Activated CD4-positive, alpha-beta T cell treated with anti-CD3 and anti-CD28 coated beads for 36 hours (primary cell): ENCODE measurements around the gene PRIMA1. TPM values are rescaled to one million over a fixed set of nuclear protein-coding genes. Genes with fewer than 3 reads are reported as not detected.

Experiments used
- ATAC-seq: fragments of 200-7000 bp; cut with Tn5 transposase; one replicate; pipeline ENCODE4 v1.10.0; 2021; ENCODE audit warnings: mild to moderate bottlenecking, moderate library complexity
- CTCF ChIA-PET: fragments of 350-600 bp; sonication (Branson Sonifier 250); formaldehyde crosslinking; loops from one replicate; lab custom pipeline; 2021; ENCODE audit warnings: antibody characterized with exemption; lab: Charles Lee
- POLR2A ChIA-PET: fragments of 350-600 bp; sonication (Branson Sonifier 250); formaldehyde crosslinking; loops from one replicate; lab custom pipeline; 2021; ENCODE audit warnings: antibody characterized with exemption, inconsistent platforms; lab: Charles Lee
- DNase-seq: peaks from one replicate; pipeline ENCODE4 v3.0.0-alpha.2; 2020
- H3K27ac Mint-ChIP-seq: one replicate; pipeline ENCODE4 v1.8.0; 2021; ENCODE audit warnings: mixed read lengths
- H3K27me3 Mint-ChIP-seq: one replicate; pipeline ENCODE4 v1.8.0; 2021; ENCODE audit warnings: mixed read lengths
- H3K36me3 Mint-ChIP-seq: one replicate; pipeline ENCODE4 v1.8.0; 2021; ENCODE audit warnings: low read depth, mixed read lengths
- H3K4me1 Mint-ChIP-seq: one replicate; pipeline ENCODE4 v1.8.0; 2021; ENCODE audit warnings: mixed read lengths
- H3K4me3 Mint-ChIP-seq: one replicate; pipeline ENCODE4 v1.8.0; 2021; ENCODE audit warnings: mild to moderate bottlenecking, moderate library complexity, mixed read lengths
- H3K9me3 Mint-ChIP-seq: one replicate; pipeline ENCODE4 v1.8.0; 2021; ENCODE audit warnings: low read depth, mixed read lengths
- intact Hi-C, 2 experiments: fragments of 100-400 bp; cut with DNase I in 1 of 2; cut with micrococcal nuclease in 1 of 2; formaldehyde crosslinking; loops; one replicate each; pipeline versions ENCODE4 v1.14.2 to v1.15.1; 2022 to 2024; cut with DNase I, micrococcal nuclease
- total RNA-seq, 2 experiments: library from RNA; stranded (reverse); gene quantifications; one replicate each; pipeline ENCODE4 v1.2.3, GENCODE V29; 2021

PRIMA1 gene
- total RNA-seq, 2 experiments from 2014 or later = not detected

GRCh38 chr14:93715279-93715927, 72.9 kb downstream of the PRIMA1 start:
- ChIA-PET POLR2A (no interaction called here), CTCF (no interaction called here)
- Mint-ChIP-seq H3K27ac (no peak overlapping the region), H3K9me3 (no peaks in the 10 kb centered on the region), H3K4me1 (no peaks in the 10 kb centered on the region), H3K4me3 (no peak overlapping the region), H3K27me3 (no peaks in the 10 kb centered on the region), H3K36me3 (no peaks in the 10 kb centered on the region)
- ATAC-seq (no peak), DNase-seq (no peak)
- intact Hi-C loops = no loop called here

GRCh38 chr14:93714605-93715004, 73.7 kb downstream of the PRIMA1 start:
- ChIA-PET POLR2A (no interaction called here), CTCF (no interaction called here)
- ATAC-seq (no peak), DNase-seq (no peak)
- H3K4me1 Mint-ChIP-seq = no peaks in the 10 kb centered on the region
- H3K27me3 Mint-ChIP-seq = no peaks in the 10 kb centered on the region
- no peak overlapping the region for H3K4me3 Mint-ChIP-seq
- no peaks in the 10 kb centered on the region for H3K9me3 Mint-ChIP-seq
- no peak overlapping the region for H3K27ac Mint-ChIP-seq
- intact Hi-C loops = no loop called here
- no peaks in the 10 kb centered on the region for H3K36me3 Mint-ChIP-seq

- Mint-ChIP-seq H3K9me3 (no peaks in the 10 kb centered on the region), H3K4me3 (no peak overlapping the region), H3K4me1 (no peaks in the 10 kb centered on the region), H3K27ac (no peak overlapping the region), H3K27me3 (no peaks in the 10 kb centered on the region), H3K36me3 (no peaks in the 10 kb centered on the region)
- ATAC-seq (no peak), DNase-seq (no peak)
- POLR2A ChIA-PET = no interaction called here
- CTCF ChIA-PET = no interaction called here
- intact Hi-C loops = no loop called here
Observed at GRCh38 chr14:93713726-93714405, 74.4 kb downstream of the PRIMA1 start.

GRCh38 chr14:93712838-93713724, 75.2 kb downstream of the PRIMA1 start:
- Mint-ChIP-seq H3K27ac (no peak overlapping the region), H3K36me3 (no peaks in the 10 kb centered on the region), H3K4me1 (no peaks in the 10 kb centered on the region), H3K9me3 (no peaks in the 10 kb centered on the region), H3K27me3 (no peaks in the 10 kb centered on the region), H3K4me3 (no peak overlapping the region)
- ChIA-PET CTCF (interaction anchor here (0.7 to 1.0 kb wide), 2 partner anchors 11 to 14 kb away, joined by 3 read pairs; no protein-coding TSS in a partner anchor), POLR2A (no interaction called here)
- intact Hi-C loops = no loop called here
- DNase-seq = no peak
- ATAC-seq = no peak

DNA sequence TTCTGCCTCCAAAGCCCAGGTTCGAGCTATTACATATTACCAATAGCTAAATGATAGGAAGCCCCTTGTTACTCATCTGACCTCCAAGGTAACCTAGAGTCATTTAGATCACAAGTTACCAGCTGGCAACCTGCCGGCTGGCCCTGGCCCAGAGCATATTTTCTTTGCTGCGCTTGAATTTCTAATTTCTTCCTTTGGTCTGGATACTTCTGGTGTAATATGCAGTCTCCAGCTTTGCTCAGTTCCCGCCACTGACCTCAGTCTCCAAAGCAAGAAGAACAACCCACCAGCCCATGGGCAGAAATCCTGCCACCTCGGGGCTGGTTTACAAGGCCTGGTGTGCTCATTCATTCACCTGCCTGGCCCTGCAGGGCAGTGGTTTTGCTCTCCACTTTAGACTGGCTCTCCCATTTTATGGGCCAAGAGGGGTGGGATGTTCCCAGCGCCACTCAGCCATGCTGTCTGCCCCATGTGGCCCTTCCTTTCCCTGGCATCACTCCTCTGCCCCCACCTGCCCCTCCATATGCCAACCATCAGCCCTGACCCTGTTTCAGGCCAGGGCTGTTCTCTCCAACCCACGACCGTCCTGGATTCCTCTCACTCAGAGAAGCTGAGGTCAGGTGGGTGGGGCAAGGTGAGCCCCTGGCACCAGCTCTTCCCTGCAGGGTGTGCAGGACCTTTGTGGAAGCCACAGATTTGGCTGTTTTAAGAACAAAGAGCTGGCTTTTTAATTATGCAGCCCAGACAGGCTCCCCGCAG, 76.0 kb downstream of the PRIMA1 start:
- Mint-ChIP-seq H3K9me3 (no peaks in the 10 kb centered on the region), H3K36me3 (no peaks in the 10 kb centered on the region), H3K27ac (no peak overlapping the region), H3K4me3 (no peak overlapping the region), H3K4me1 (no peaks in the 10 kb centered on the region), H3K27me3 (no peaks in the 10 kb centered on the region)
- ATAC-seq (no peak), DNase-seq (no peak)
- CTCF ChIA-PET = interaction anchor here (1.0 kb wide), 1 partner anchor 12 kb away, joined by 3 read pairs; no protein-coding TSS in a partner anchor
- intact Hi-C loops = no loop called here
- POLR2A ChIA-PET = no interaction called here

DNA sequence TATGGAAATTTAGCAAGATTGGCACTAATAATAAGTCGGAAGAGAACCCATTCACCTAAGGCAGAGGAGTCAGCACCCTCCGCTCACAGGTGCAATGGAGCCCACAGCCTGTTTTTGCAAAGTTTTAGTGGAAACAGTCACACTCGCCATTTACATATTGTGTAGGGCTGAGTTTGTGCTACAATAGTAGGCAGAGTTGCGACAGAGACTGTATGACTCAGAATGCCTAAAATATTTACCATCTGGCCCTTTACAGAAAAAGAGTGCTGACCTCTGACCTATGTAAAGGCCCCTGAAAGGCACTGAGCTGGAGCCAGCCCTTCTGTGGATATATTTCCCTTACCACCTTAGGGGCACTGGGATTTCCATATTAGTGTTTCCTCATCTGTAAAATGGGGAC, 79.0 kb downstream of the PRIMA1 start:
- H3K36me3 Mint-ChIP-seq = no peaks in the 10 kb centered on the region
- H3K4me1 Mint-ChIP-seq = no peaks in the 10 kb centered on the region
- ChIA-PET CTCF (no interaction called here), POLR2A (no interaction called here)
- intact Hi-C loops = no loop called here
- no peak for ATAC-seq
- H3K4me3 Mint-ChIP-seq = no peak overlapping the region
- no peaks in the 10 kb centered on the region for H3K9me3 Mint-ChIP-seq
- H3K27me3 Mint-ChIP-seq = no peaks in the 10 kb centered on the region
- no peak overlapping the region for H3K27ac Mint-ChIP-seq
- DNase-seq = no peak

DNA sequence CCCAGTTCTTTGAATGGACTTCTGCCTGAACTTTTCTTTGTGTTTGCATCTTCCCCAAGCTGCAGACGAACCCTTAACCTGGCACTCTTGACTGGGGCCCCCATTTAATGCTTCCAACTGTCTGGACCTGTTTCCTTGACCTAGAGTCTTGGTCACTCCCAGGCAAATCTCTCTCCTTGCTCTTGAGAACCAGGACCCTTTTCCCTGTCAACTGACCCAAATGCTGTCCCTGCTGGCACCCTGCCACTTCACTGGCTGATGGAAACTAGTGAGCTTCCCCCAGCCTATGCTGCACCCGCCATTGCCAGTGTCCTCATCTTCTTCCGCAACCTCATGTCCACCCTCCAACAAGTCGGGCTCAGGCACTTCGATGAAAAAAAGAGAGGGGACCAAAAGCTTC, 79.5 kb downstream of the PRIMA1 start:
- Mint-ChIP-seq H3K36me3 (no peaks in the 10 kb centered on the region), H3K9me3 (no peaks in the 10 kb centered on the region), H3K27ac (no peak overlapping the region), H3K4me3 (no peak overlapping the region), H3K4me1 (no peaks in the 10 kb centered on the region), H3K27me3 (peaks cover 2% of the 10 kb centered on the region)
- ChIA-PET CTCF (no interaction called here), POLR2A (no interaction called here)
- DNase-seq (no peak), ATAC-seq (no peak)
- intact Hi-C loops = no loop called here

GRCh38 chr14:93708311-93708734, 80.0 kb downstream of the PRIMA1 start:
- CTCF ChIA-PET = no interaction called here

GRCh38 chr14:93707475-93707874, 80.8 kb downstream of the PRIMA1 start:
- no peak for ATAC-seq

More at GRCh38 chr14:93708311-93708734, 80.0 kb downstream of the PRIMA1 start:
- DNase-seq = no peak
- Mint-ChIP-seq H3K4me3 (no peak overlapping the region), H3K27ac (no peak overlapping the region), H3K36me3 (no peaks in the 10 kb centered on the region), H3K9me3 (no peaks in the 10 kb centered on the region), H3K4me1 (no peaks in the 10 kb centered on the region), H3K27me3 (peaks cover 5% of the 10 kb centered on the region)
- ATAC-seq = no peak
- intact Hi-C loops = no loop called here
- POLR2A ChIA-PET = no interaction called here

DNA sequence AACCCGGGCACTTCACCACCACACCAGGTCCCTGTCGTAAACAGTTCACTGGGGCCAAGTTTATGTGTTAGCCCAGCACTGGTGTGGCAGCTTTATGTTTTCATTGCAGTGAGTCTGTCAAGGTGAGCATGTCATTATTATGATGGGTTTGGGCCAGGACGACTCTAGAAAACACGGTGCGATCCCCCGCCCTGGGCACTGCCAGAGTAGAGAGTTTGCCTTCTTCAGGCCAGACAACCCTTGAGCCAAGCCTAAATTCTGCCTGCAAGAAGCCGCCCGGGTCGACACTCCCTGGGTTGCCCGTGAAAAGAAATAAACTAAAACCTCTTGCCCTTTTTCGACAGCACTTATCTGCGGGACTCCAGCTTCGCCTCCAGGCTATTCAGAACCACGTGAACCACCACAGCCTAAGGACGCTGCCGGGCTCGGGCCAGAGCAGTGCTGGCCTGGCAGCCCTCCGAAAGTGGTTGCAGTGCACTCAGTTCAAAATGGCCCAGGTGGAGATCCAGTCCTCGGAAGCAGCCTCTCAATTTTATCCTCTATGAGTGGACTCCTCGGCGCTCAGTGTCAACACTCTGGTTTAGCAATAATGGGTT, 81.8 kb downstream of the PRIMA1 start:
- H3K27ac Mint-ChIP-seq = no peak overlapping the region
- H3K4me3 Mint-ChIP-seq = no peak overlapping the region
- no peaks in the 10 kb centered on the region for H3K36me3 Mint-ChIP-seq
- intact Hi-C loops = no loop called here
- ChIA-PET CTCF (no interaction called here), POLR2A (no interaction called here)
- no peak for DNase-seq
- no peak for ATAC-seq
- no peaks in the 10 kb centered on the region for H3K9me3 Mint-ChIP-seq
- H3K4me1 Mint-ChIP-seq = no peaks in the 10 kb centered on the region
- peaks cover 15% of the 10 kb centered on the region for H3K27me3 Mint-ChIP-seq

More at GRCh38 chr14:93707475-93707874, 80.8 kb downstream of the PRIMA1 start:
- H3K4me3 Mint-ChIP-seq = no peak overlapping the region
- POLR2A ChIA-PET = no interaction called here
- no peaks in the 10 kb centered on the region for H3K9me3 Mint-ChIP-seq
- H3K27ac Mint-ChIP-seq = no peak overlapping the region
- no peak for DNase-seq
- CTCF ChIA-PET = interaction anchor here (0.7 to 1.1 kb wide), 2 partner anchors 51 to 1375 kb away, joined by 3 to 4 read pairs; no protein-coding TSS in a partner anchor
- no peaks in the 10 kb centered on the region for H3K36me3 Mint-ChIP-seq
- H3K4me1 Mint-ChIP-seq = no peaks in the 10 kb centered on the region
- intact Hi-C loops = no loop called here
- peaks cover 11% of the 10 kb centered on the region for H3K27me3 Mint-ChIP-seq
